CD8-positive, alpha-beta memory T cell (primary cell): ENCODE results near the gene PLPP4. TPM values are rescaled to one million over a fixed set of nuclear protein-coding genes. Genes with fewer than 3 reads are reported as not detected.

Experiments
- CTCF ChIA-PET: fragments of 350-600 bp; sonication (Branson Sonifier 250); formaldehyde crosslinking; loops from one replicate; lab custom pipeline; 2021; ENCODE audit warnings: antibody characterized with exemption; lab: Charles Lee
- POLR2A ChIA-PET: fragments of 350-600 bp; sonication (Branson Sonifier 250); formaldehyde crosslinking; loops from one replicate; lab custom pipeline; 2021; ENCODE audit warnings: antibody characterized with exemption; lab: Charles Lee
- DNase-seq, 5 donors: peaks; one replicate each; pipeline versions ENCODE4 v3.0.0 to v3.0.0-alpha.2; 2020 to 2022; ENCODE audit warnings: mixed read lengths in 1 of 5
- H3K27ac ChIP-seq: one replicate; pipeline ENCODE4 v1.7.0; 2013; ENCODE audit warnings: low read depth, mild to moderate bottlenecking, low read length, moderate library complexity
- H3K27me3 ChIP-seq: 2 replicates; pipeline ENCODE4 v1.7.0; 2013; ENCODE audit warnings: low read length, mild to moderate bottlenecking; ENCODE audit not compliant: insufficient read depth, poor library complexity, severe bottlenecking
- H3K36me3 ChIP-seq: 2 replicates; pipeline ENCODE4 v1.7.0; 2013; ENCODE audit warnings: mild to moderate bottlenecking, low read length, moderate library complexity; ENCODE audit not compliant: insufficient read depth
- H3K4me1 ChIP-seq: 2 replicates; pipeline ENCODE4 v1.7.0; 2013; ENCODE audit warnings: mild to moderate bottlenecking, low read length, moderate library complexity; ENCODE audit not compliant: insufficient read depth
- H3K4me3 ChIP-seq: 2 replicates; pipeline ENCODE4 v1.7.0; 2013; ENCODE audit warnings: mild to moderate bottlenecking, low read length
- H3K9me3 ChIP-seq: 2 replicates; pipeline ENCODE4 v1.7.0; 2013; ENCODE audit warnings: mild to moderate bottlenecking, low read length
- H3K27ac Mint-ChIP-seq, 8 donors: one replicate each; pipeline ENCODE4 v1.8.0; 2020 to 2021; ENCODE audit warnings: mixed read lengths in 8 of 8, mild to moderate bottlenecking in 6 of 8, inconsistent platforms in 3 of 8, moderate library complexity in 3 of 8
- H3K27me3 Mint-ChIP-seq, 2 donors: one replicate each; pipeline ENCODE4 v1.8.0; 2020 to 2021; ENCODE audit warnings: mixed read lengths in 2 of 2, mild to moderate bottlenecking in 1 of 2, moderate library complexity in 1 of 2
- H3K36me3 Mint-ChIP-seq, 3 donors: one replicate each; pipeline ENCODE4 v1.8.0; 2020 to 2021; ENCODE audit warnings: mixed read lengths in 3 of 3, inconsistent platforms in 1 of 3, mild to moderate bottlenecking in 1 of 3
- H3K4me1 Mint-ChIP-seq, 3 donors: one replicate each; pipeline ENCODE4 v1.8.0; 2020 to 2021; ENCODE audit warnings: mixed read lengths in 3 of 3, inconsistent platforms in 1 of 3, mild to moderate bottlenecking in 1 of 3
- H3K4me3 Mint-ChIP-seq, 7 donors: one replicate each; pipeline ENCODE4 v1.8.0; 2020 to 2021; ENCODE audit warnings: mixed read lengths in 7 of 7, mild to moderate bottlenecking in 6 of 7, moderate library complexity in 4 of 7, inconsistent platforms in 2 of 7
- H3K9me3 Mint-ChIP-seq, 5 donors: one replicate each; pipeline ENCODE4 v1.8.0; 2020 to 2022; ENCODE audit warnings: mixed read lengths in 5 of 5, mild to moderate bottlenecking in 3 of 5, moderate library complexity in 2 of 5, inconsistent platforms in 1 of 5
- polyA plus RNA-seq: library from polyadenylated mRNA; unstranded; fragments of 300-500 nt; fragmentation: Illumina TruSeq; gene quantifications from one replicate; pipeline ENCODE4 v1.2.3, GENCODE V29; 2021
- total RNA-seq, 2 experiments: library from RNA; stranded (reverse); gene quantifications; one replicate each; pipeline ENCODE4 v1.2.3, GENCODE V29; 2021

Gene PLPP4
- total and polyA plus RNA-seq, 3 experiments from 2014 or later: not detected

- ChIA-PET POLR2A (no interaction called here), CTCF (no interaction called here)
- Mint-ChIP-seq H3K9me3 (peaks cover 0 to 2% (median 0%) of the 10 kb centered on the region in 5 donors), H3K27ac (no peak overlapping the region), H3K36me3 (no peaks in the 10 kb centered on the region), H3K27me3 (peaks cover 0 to 4% of the 10 kb centered on the region in 2 donors), H3K4me1 (no peaks in the 10 kb centered on the region), H3K4me3 (no peak overlapping the region)
- Histone ChIP-seq H3K27me3 (no peaks in the 10 kb centered on the region), H3K36me3 (no peaks in the 10 kb centered on the region), H3K9me3 (no peaks in the 10 kb centered on the region), H3K4me1 (no peaks in the 10 kb centered on the region), H3K4me3 (no peak overlapping the region), H3K27ac (no peak overlapping the region)
- no peak for DNase-seq
Observed at GRCh38 chr10:120507175-120507574, 50.1 kb downstream of the PLPP4 start.

DNA sequence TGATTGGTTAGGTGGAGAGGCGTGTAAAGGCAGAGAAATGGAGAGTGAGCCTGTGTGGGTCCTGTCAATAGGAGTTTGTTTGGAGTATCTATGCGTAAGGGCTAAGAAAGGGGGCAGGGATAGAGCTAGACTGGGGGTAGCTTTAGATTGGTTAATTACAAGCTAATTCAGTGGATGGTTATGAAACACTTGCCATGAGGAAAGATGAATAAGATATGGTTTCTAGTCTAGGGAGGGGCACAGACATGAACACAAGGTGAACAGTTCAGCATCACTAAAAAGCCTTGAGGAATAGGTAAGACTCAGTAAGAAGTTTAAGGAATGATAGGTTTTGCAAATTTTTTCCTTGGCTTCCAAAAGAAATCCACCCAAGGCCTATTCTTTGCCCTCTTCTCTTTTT, 50.6 kb downstream of the PLPP4 start:
- Mint-ChIP-seq H3K36me3 (no peaks in the 10 kb centered on the region), H3K27ac (no peak overlapping the region), H3K4me3 (no peak overlapping the region), H3K9me3 (peaks cover 0 to 2% (median 0%) of the 10 kb centered on the region in 5 donors), H3K4me1 (no peaks in the 10 kb centered on the region), H3K27me3 (peaks cover 0 to 4% of the 10 kb centered on the region in 2 donors)
- H3K36me3 ChIP-seq: no peaks in the 10 kb centered on the region
- no peaks in the 10 kb centered on the region for H3K4me1 ChIP-seq
- no peaks in the 10 kb centered on the region for H3K27me3 ChIP-seq
- H3K4me3 ChIP-seq: no peak overlapping the region
- H3K9me3 ChIP-seq: no peaks in the 10 kb centered on the region
- CTCF ChIA-PET: no interaction called here
- POLR2A ChIA-PET: no interaction called here
- DNase-seq: no peak
- no peak overlapping the region for H3K27ac ChIP-seq

- Mint-ChIP-seq H3K27me3 (peaks cover 0 to 3% of the 10 kb centered on the region in 2 donors), H3K27ac (no peak overlapping the region), H3K4me1 (no peaks in the 10 kb centered on the region), H3K9me3 (peaks cover 0 to 2% (median 0%) of the 10 kb centered on the region in 5 donors), H3K4me3 (no peak overlapping the region), H3K36me3 (no peaks in the 10 kb centered on the region)
- POLR2A ChIA-PET: no interaction called here
- no peaks in the 10 kb centered on the region for H3K36me3 ChIP-seq
- CTCF ChIA-PET: no interaction called here
- DNase-seq: no peak
- no peaks in the 10 kb centered on the region for H3K4me1 ChIP-seq
- no peaks in the 10 kb centered on the region for H3K9me3 ChIP-seq
- no peaks in the 10 kb centered on the region for H3K27me3 ChIP-seq
- H3K4me3 ChIP-seq: no peak overlapping the region
- H3K27ac ChIP-seq: no peak overlapping the region
Observed at GRCh38 chr10:120508393-120508792, 51.4 kb downstream of the PLPP4 start.

DNA sequence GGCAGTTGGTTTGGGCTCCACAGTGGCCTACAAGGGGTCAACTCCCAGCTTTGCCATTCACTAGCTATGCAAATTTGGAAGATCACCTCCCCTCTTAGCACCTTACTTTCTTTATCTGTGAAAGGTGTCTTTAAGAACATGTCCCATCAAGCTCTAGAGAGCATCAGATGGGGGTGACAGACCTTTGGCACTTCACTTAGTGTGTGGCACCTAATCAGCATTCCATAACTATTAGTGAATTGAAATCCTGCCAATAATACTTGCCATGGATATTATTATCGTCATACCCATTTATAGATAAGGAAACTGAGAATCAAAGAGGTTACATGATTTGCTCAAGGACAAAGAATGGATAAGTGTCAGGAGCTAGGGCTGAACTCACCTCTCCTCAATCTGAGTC, 51.9 kb downstream of the PLPP4 start:
- ChIA-PET POLR2A (no interaction called here), CTCF (no interaction called here)
- Histone ChIP-seq H3K4me3 (no peak overlapping the region), H3K27me3 (no peaks in the 10 kb centered on the region), H3K9me3 (no peaks in the 10 kb centered on the region), H3K27ac (no peak overlapping the region), H3K4me1 (no peaks in the 10 kb centered on the region), H3K36me3 (no peaks in the 10 kb centered on the region)
- peaks cover 0 to 2% (median 0%) of the 10 kb centered on the region in 5 donors for H3K9me3 Mint-ChIP-seq
- peaks cover 0 to 3% of the 10 kb centered on the region in 2 donors for H3K27me3 Mint-ChIP-seq
- H3K27ac Mint-ChIP-seq: no peak overlapping the region
- H3K4me1 Mint-ChIP-seq: no peaks in the 10 kb centered on the region
- H3K4me3 Mint-ChIP-seq: no peak overlapping the region
- no peaks in the 10 kb centered on the region for H3K36me3 Mint-ChIP-seq
- no peak for DNase-seq

DNA sequence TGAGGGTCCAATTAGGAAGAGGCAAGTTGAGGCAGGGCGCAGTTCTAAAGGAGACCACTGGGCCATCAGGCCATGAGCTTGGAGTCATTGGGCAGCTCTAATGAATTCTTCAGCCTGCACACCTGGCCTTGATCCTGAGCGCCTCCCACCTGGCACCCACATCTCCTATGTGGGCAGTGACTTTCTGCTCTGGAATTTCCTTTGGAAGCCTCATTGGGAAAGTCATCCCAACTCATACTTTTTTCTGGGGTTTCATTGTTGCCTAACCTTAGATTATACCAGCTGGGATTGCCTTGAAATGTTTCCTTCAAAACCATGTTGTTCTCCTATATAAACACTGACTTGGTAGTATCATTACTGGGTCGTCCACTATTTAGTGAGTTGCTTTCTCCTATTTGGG, 54.1 kb downstream of the PLPP4 start:
- Mint-ChIP-seq H3K27me3 (peaks cover 0 to 3% of the 10 kb centered on the region in 2 donors), H3K9me3 (peaks cover 0 to 2% (median 0%) of the 10 kb centered on the region in 5 donors), H3K36me3 (no peaks in the 10 kb centered on the region), H3K27ac (no peak overlapping the region), H3K4me1 (no peaks in the 10 kb centered on the region), H3K4me3 (no peak overlapping the region)
- ChIA-PET POLR2A (no interaction called here), CTCF (no interaction called here)
- no peak for DNase-seq
- Histone ChIP-seq H3K36me3 (no peaks in the 10 kb centered on the region), H3K4me3 (no peak overlapping the region), H3K9me3 (no peaks in the 10 kb centered on the region), H3K27me3 (no peaks in the 10 kb centered on the region), H3K27ac (no peak overlapping the region), H3K4me1 (no peaks in the 10 kb centered on the region)

DNA sequence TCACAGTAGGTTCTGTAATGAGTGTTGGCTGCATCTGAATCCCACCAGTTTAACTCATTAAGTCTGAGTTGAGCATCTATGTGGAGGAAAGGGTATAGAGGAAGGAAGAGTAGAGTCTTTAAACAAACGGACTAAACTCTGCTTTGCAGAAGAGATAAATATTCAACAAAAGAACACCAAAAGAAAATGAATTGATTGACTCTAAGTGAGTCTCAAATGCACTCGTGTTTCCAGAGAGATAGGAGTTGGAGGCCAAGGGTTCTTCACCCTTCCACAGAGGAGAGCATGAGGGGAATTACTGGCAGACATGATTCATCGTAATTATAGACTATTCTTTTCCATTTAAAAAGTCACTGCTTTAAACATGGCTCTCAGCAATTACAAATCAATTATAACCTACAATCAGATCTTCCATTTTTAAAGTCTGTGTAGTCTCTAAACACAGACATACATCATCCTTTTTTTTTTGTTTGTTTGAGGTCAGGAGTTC, 56.3 kb downstream of the PLPP4 start:
- Mint-ChIP-seq H3K27me3 (peaks cover 0 to 3% of the 10 kb centered on the region in 2 donors), H3K36me3 (no peaks in the 10 kb centered on the region), H3K4me3 (no peak overlapping the region), H3K9me3 (peaks cover 0 to 2% (median 0%) of the 10 kb centered on the region in 5 donors), H3K4me1 (no peaks in the 10 kb centered on the region), H3K27ac (no peak overlapping the region)
- no peak for DNase-seq
- H3K4me1 ChIP-seq: no peaks in the 10 kb centered on the region
- no peak overlapping the region for H3K27ac ChIP-seq
- ChIA-PET CTCF (no interaction called here), POLR2A (no interaction called here)
- H3K27me3 ChIP-seq: no peaks in the 10 kb centered on the region
- H3K9me3 ChIP-seq: no peaks in the 10 kb centered on the region
- no peaks in the 10 kb centered on the region for H3K36me3 ChIP-seq
- no peak overlapping the region for H3K4me3 ChIP-seq

GRCh38 chr10:120514035-120514620, 57.1 kb downstream of the PLPP4 start:
- H3K36me3 Mint-ChIP-seq: no peaks in the 10 kb centered on the region
- Histone ChIP-seq H3K4me1 (no peaks in the 10 kb centered on the region), H3K4me3 (no peak overlapping the region), H3K27ac (no peak overlapping the region), H3K27me3 (no peaks in the 10 kb centered on the region), H3K36me3 (no peaks in the 10 kb centered on the region), H3K9me3 (no peaks in the 10 kb centered on the region)
- ChIA-PET POLR2A (no interaction called here), CTCF (no interaction called here)
- no peak overlapping the region for H3K4me3 Mint-ChIP-seq
- peaks cover 0 to 2% (median 0%) of the 10 kb centered on the region in 5 donors for H3K9me3 Mint-ChIP-seq
- no peaks in the 10 kb centered on the region for H3K4me1 Mint-ChIP-seq
- no peak for DNase-seq
- no peaks in the 10 kb centered on the region for H3K27me3 Mint-ChIP-seq
- no peak overlapping the region for H3K27ac Mint-ChIP-seq

GRCh38 chr10:120514959-120515358, 57.9 kb downstream of the PLPP4 start:
- peaks cover 0 to 2% (median 0%) of the 10 kb centered on the region in 5 donors for H3K9me3 Mint-ChIP-seq
- no peaks in the 10 kb centered on the region for H3K4me1 ChIP-seq
- ChIA-PET POLR2A (no interaction called here), CTCF (no interaction called here)
- H3K27ac ChIP-seq: no peak overlapping the region
- H3K27me3 ChIP-seq: no peaks in the 10 kb centered on the region
- no peaks in the 10 kb centered on the region for H3K9me3 ChIP-seq
- H3K27me3 Mint-ChIP-seq: no peaks in the 10 kb centered on the region
- no peak overlapping the region for H3K4me3 ChIP-seq
- H3K4me3 Mint-ChIP-seq: no peak overlapping the region
- no peaks in the 10 kb centered on the region for H3K36me3 Mint-ChIP-seq
- no peaks in the 10 kb centered on the region for H3K4me1 Mint-ChIP-seq
- H3K36me3 ChIP-seq: no peaks in the 10 kb centered on the region
- DNase-seq: no peak
- H3K27ac Mint-ChIP-seq: no peak overlapping the region
